IMR-90 (cell line): Measurements from ENCODE around the gene MTMR1. TPM values are rescaled to one million over a fixed set of nuclear protein-coding genes. Genes with fewer than 3 reads are reported as not detected.

ENCODE experiments used
- ATAC-seq: fragments of 200-7000 bp; cut with Tn5 transposase; 2 replicates; pipeline ENCODE4 v1.9.1; 2020; ENCODE audit warnings: low read depth, mild to moderate bottlenecking, moderate library complexity
- BruUV-seq: library from RNA; stranded (reverse); fragments of 400-500 nt; replicated peaks from 2 replicates; lab custom pipeline; 2021; lab: Mats Ljungman, UMichigan
- CTCF ChIA-PET: fragments of 300-600 bp; formaldehyde crosslinking; extraction: SDS; loops from one replicate; lab custom pipeline; 2021; ENCODE audit warnings: antibody characterized with exemption; lab: Yijun Ruan, JAX
- POLR2A ChIA-PET: fragments of 300-600 bp; sonication (Branson Sonifier 250); formaldehyde crosslinking; loops from one replicate; lab custom pipeline; 2022; ENCODE audit warnings: antibody characterized with exemption; ENCODE audit not compliant: unreplicated experiment; lab: Charles Lee
- DNase-seq: peaks from one replicate; pipeline ENCODE4 v3.0.0; 2013
- H2AFZ ChIP-seq: replicated peaks from 2 replicates; pipeline ENCODE3; 2013; ENCODE audit warnings: low read length, mild to moderate bottlenecking; ENCODE audit not compliant: poor library complexity
- H2AK5ac ChIP-seq: 2 replicates; pipeline ENCODE4 v1.6.1; 2013; ENCODE audit warnings: low read depth, low read length, inconsistent platforms
- H2AK9ac ChIP-seq: replicated peaks from 2 replicates; pipeline ENCODE3; 2013; ENCODE audit warnings: mild to moderate bottlenecking, low read depth, low read length, moderate library complexity; ENCODE audit not compliant: poor library complexity
- H2BK120ac ChIP-seq: 2 replicates; pipeline ENCODE4 v1.6.1; 2013; ENCODE audit warnings: low read depth, low read length, inconsistent platforms
- H2BK15ac ChIP-seq: 3 replicates; pipeline ENCODE4 v1.6.1; 2013; ENCODE audit warnings: low read depth, low read length, inconsistent platforms
- H2BK20ac ChIP-seq: 2 replicates; pipeline ENCODE4 v1.6.1; 2013; ENCODE audit warnings: low read depth, mild to moderate bottlenecking, inconsistent platforms, low read length, moderate library complexity
- H2BK5ac ChIP-seq: 2 replicates; pipeline ENCODE4 v1.6.1; 2013; ENCODE audit warnings: mild to moderate bottlenecking, low read depth, low read length, inconsistent platforms; ENCODE audit not compliant: poor library complexity, severe bottlenecking
- H3K14ac ChIP-seq: replicated peaks from 2 replicates; pipeline ENCODE4 v1.6.1; 2013; ENCODE audit warnings: low read depth, low read length, inconsistent platforms
- H3K18ac ChIP-seq: 2 replicates; pipeline ENCODE4 v1.6.1; 2013; ENCODE audit warnings: low read depth, low read length, control low read depth
- H3K23ac ChIP-seq: 2 replicates; pipeline ENCODE4 v1.6.1; 2013; ENCODE audit warnings: low read depth, low read length, inconsistent platforms
- H3K27ac ChIP-seq: 2 replicates; pipeline ENCODE4 v1.5.1; 2013; ENCODE audit warnings: mild to moderate bottlenecking, control low read depth, low read length; ENCODE audit not compliant: insufficient read depth
- H3K27me3 ChIP-seq: 2 replicates; pipeline ENCODE4 v1.6.1; 2013; ENCODE audit warnings: low read length; ENCODE audit not compliant: control insufficient read depth, insufficient read depth
- H3K36me3 ChIP-seq: 2 replicates; pipeline ENCODE4 v1.6.1; 2013; ENCODE audit warnings: low read length, mixed read lengths; ENCODE audit not compliant: control insufficient read depth, insufficient read depth
- H3K4ac ChIP-seq: 2 replicates; pipeline ENCODE4 v1.6.1; 2013; ENCODE audit warnings: low read depth, low read length, inconsistent platforms
- H3K4me1 ChIP-seq: 2 replicates; pipeline ENCODE4 v1.6.1; 2013; ENCODE audit warnings: low read length, mixed read lengths; ENCODE audit not compliant: control insufficient read depth, insufficient read depth
- H3K4me2 ChIP-seq: 2 replicates; pipeline ENCODE4 v1.6.1; 2013; ENCODE audit warnings: low read depth, mild to moderate bottlenecking, control low read depth, low read length, moderate library complexity
- H3K4me3 ChIP-seq: 2 replicates; pipeline ENCODE4 v1.5.1; 2013; ENCODE audit warnings: low read depth, mild to moderate bottlenecking, control low read depth, low read length, moderate library complexity; ENCODE audit not compliant: insufficient read depth
- H3K56ac ChIP-seq: 2 replicates; pipeline ENCODE4 v1.6.1; 2013; ENCODE audit warnings: low read length, inconsistent platforms; ENCODE audit not compliant: insufficient read depth; ENCODE audit errors: extremely low read depth
- H3K79me1 ChIP-seq, 2 experiments: 2 replicates each; pipeline ENCODE4 v1.6.1; 2013; ENCODE audit warnings: low read length in 2 of 2, inconsistent platforms in 1 of 2, low read depth in 1 of 2
- H3K9ac ChIP-seq: 2 replicates; pipeline ENCODE4 v1.6.1; 2013; ENCODE audit warnings: low read depth, low read length, control low read depth
- H3K9me1 ChIP-seq: 2 replicates; pipeline ENCODE4 v1.6.1; 2013; ENCODE audit warnings: low read length, inconsistent platforms; ENCODE audit not compliant: insufficient read depth
- H3K9me3 ChIP-seq: 2 replicates; pipeline ENCODE4 v1.6.1; 2013; ENCODE audit warnings: low read length; ENCODE audit not compliant: control insufficient read depth, insufficient read depth
- H4K20me1 ChIP-seq: 2 replicates; pipeline ENCODE4 v1.6.1; 2013; ENCODE audit warnings: low read length, inconsistent platforms; ENCODE audit not compliant: insufficient read depth
- H4K5ac ChIP-seq: 2 replicates; pipeline ENCODE4 v1.6.1; 2013; ENCODE audit warnings: mild to moderate bottlenecking, low read depth, low read length, control low read depth
- H4K8ac ChIP-seq, 2 experiments: 2 replicates each; pipeline ENCODE4 v1.6.1; 2013; ENCODE audit warnings: low read depth in 2 of 2, low read length in 2 of 2, control low read depth in 1 of 2, inconsistent platforms in 1 of 2
- H4K91ac ChIP-seq: 2 replicates; pipeline ENCODE4 v1.6.1; 2013; ENCODE audit warnings: low read depth, low read length, inconsistent platforms; ENCODE audit not compliant: insufficient read depth
- BHLHE40 ChIP-seq: fragments of 150-350 bp; IDR thresholded peaks from 2 replicates; pipeline ENCODE4 v1.6.1; 2016; ENCODE audit warnings: mild to moderate bottlenecking, low read depth, low read length
- MXI1 ChIP-seq: IDR thresholded peaks from 2 replicates; pipeline ENCODE4 v1.6.1; 2012; ENCODE audit warnings: low read depth, mild to moderate bottlenecking, low read length, moderate library complexity, borderline replicate concordance
- USF2 ChIP-seq: fragments of 150-350 bp; IDR thresholded peaks from 2 replicates; pipeline ENCODE4 v1.6.1; 2017; ENCODE audit warnings: mild to moderate bottlenecking, antibody characterized with exemption, low read length, low read depth
- WGBS, 2 experiments: methylation state at CpG; one replicate each; pipeline versions ENCODE4 v1.1.5 to v1.1.7; 2013; ENCODE audit warnings: missing lambda C conversion rate in 2 of 2; ENCODE audit not compliant: insufficient read length in 1 of 2; ENCODE audit errors: extremely low coverage in 2 of 2; 5-methylcytosine and 5-hydroxymethylcytosine counted together
- dilution Hi-C: fragments of 300-500 bp; cut with HindIII; formaldehyde crosslinking; loops from one replicate; pipeline ENCODE4 v1.14.3; 2018; ENCODE audit warnings: low sequenced_read_pairs; ENCODE audit not compliant: unreplicated experiment
- in situ Hi-C: fragments of 300-500 bp; cut with MboI; formaldehyde crosslinking; loops from 3 replicates; pipeline ENCODE4 v1.14.3; 2019; ENCODE audit warnings: low sequenced_read_pairs, inconsistent platforms, mixed read lengths
- intact Hi-C: fragments of 100-400 bp; cut with micrococcal nuclease; formaldehyde crosslinking; loops from 2 replicates; pipeline ENCODE4 v1.10.0; 2022
- polyA plus RNA-seq, 3 experiments: library from polyadenylated mRNA; depleted of rRNA; stranded (reverse); fragments of >200 nt; gene quantifications; 2 replicates each; pipeline ENCODE4 v1.2.3, GENCODE V29; 2012; ENCODE audit warnings: low replicate concordance in 1 of 3
- total RNA-seq: library from RNA; depleted of rRNA; stranded (reverse); fragments of >200 nt; gene quantifications from 2 replicates; pipeline ENCODE4 v1.2.3, GENCODE V29; 2012

MTMR1 gene
- total and polyA plus RNA-seq, 2 of the 4 experiments (the other 2 are of a cell fraction), result 19.0 to 28.8 TPM

DNA sequence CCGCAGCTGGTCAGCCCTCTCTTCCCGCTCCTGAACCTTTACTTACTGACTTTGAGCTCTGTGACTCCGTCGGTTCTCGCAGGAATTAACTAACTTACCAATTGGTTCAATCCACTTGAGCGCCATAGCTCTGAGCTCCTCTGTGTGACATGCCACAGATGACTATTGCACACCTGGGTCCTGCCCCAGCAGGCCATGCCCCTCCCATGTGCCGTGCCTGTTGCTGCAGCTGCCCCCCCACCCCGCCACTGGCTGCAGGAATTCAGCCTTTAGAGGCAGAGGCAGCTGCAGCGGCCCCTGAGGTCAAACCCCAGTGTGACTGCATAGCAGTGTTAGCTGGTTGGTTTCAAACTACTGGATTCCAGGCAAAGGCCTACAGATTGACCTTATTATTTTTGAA is 70.6 kb downstream of the MTMR1 start:
- Histone ChIP-seq H2AK9ac (no peak overlapping the region), H3K4ac (no peak overlapping the region), H4K91ac (no peak overlapping the region), H2AFZ (no peak overlapping the region), H3K56ac (no peak overlapping the region), H2BK120ac (no peak overlapping the region), H3K9me3 (0 out of 2 replicates have a peak, but pooled peaks cover 2% of the 10 kb centered on the region), H2AK5ac (no peak overlapping the region), H3K14ac (no peak overlapping the region), H3K79me1 (no peaks in the 10 kb centered on the region), H2BK20ac (no peak overlapping the region), H3K27me3 (no peaks in the 10 kb centered on the region), H3K4me3 (no peak overlapping the region), H3K27ac (no peak overlapping the region), H3K4me2 (no peak overlapping the region), H3K4me1 (peaks cover 11% of the 10 kb centered on the region), H3K36me3 (peaks cover 2% of the 10 kb centered on the region), H3K9ac (no peak overlapping the region), H3K9me1 (0 out of 2 replicates have a peak, but pooled peaks cover 2% of the 10 kb centered on the region), H3K23ac (no peak overlapping the region), H4K8ac (no peak overlapping the region), H2BK5ac (no peak overlapping the region), H3K18ac (no peak overlapping the region), H2BK15ac (no peak overlapping the region), H4K20me1 (no peaks in the 10 kb centered on the region; the same call in 1 of the 2 replicates), H4K5ac (no peak overlapping the region)
- dilution Hi-C loops, result no loop called here
- in situ Hi-C loops, result no loop called here
- CTCF ChIA-PET, result no interaction called here
- POLR2A ChIA-PET, result no interaction called here
- ATAC-seq (no peak), DNase-seq (no peak)
- WGBS, 2 experiments, result 89% methylated on average over 2 of the region's 9 CpGs; no CpG with 5 or more reads in 1 of the 2 experiments
- no TSS peak for BruUV-seq
- intact Hi-C loops, result no loop called here
- no peak for TF ChIP-seq MXI1
- no peak for TF ChIP-seq BHLHE40
- TF ChIP-seq USF2, result no peak
